DND-41 (cell line): Measurements from ENCODE around the gene FBXO33.
A peak's percentile ranks its signal among the peaks of the same experiment; 100 is the strongest.

ENCODE experiments used
- ATAC-seq: fragments of 200-7000 bp; cut with Tn5 transposase; 3 replicates; pipeline ENCODE4 v1.9.1; 2021; ENCODE audit warnings: low read depth; ENCODE audit not compliant: insufficient read depth
- DNase-seq: peaks from one replicate; pipeline ENCODE4 v3.0.0-alpha.2; 2020
- H2AFZ ChIP-seq: 2 replicates; pipeline ENCODE4 v1.6.0; 2012; ENCODE audit warnings: low read depth, low read length
- H3K27ac ChIP-seq: 2 replicates; pipeline ENCODE4 v1.5.1; 2012; ENCODE audit warnings: low read length, inconsistent platforms
- H3K27me3 ChIP-seq: fragments of 200-600 bp; sonication (generic); 2 replicates; pipeline ENCODE4 v1.6.0; 2012; ENCODE audit warnings: low read length, mild to moderate bottlenecking, inconsistent platforms; ENCODE audit not compliant: insufficient read depth, poor library complexity
- H3K36me3 ChIP-seq: 2 replicates; pipeline ENCODE4 v1.5.1; 2012; ENCODE audit warnings: low read length, inconsistent platforms; ENCODE audit not compliant: insufficient read depth
- H3K4me1 ChIP-seq: 2 replicates; pipeline ENCODE4 v1.5.1; 2012; ENCODE audit warnings: mild to moderate bottlenecking, low read length; ENCODE audit not compliant: insufficient read depth
- H3K4me2 ChIP-seq: 2 replicates; pipeline ENCODE4 v1.6.0; 2012; ENCODE audit warnings: mild to moderate bottlenecking, moderate library complexity, low read length, inconsistent platforms; ENCODE audit not compliant: insufficient read depth
- H3K4me3 ChIP-seq, 2 experiments: fragments of 200-600 bp in 1 of 2; shearing (Covaris generic) in 1 of 2; 2 replicates each; pipeline ENCODE4 v1.5.1; 2012 to 2016; ENCODE audit warnings: inconsistent platforms in 2 of 2, low read length in 2 of 2, mild to moderate bottlenecking in 2 of 2, low read depth in 1 of 2, moderate library complexity in 1 of 2
- H3K79me2 ChIP-seq: 2 replicates; pipeline ENCODE4 v1.6.0; 2012; ENCODE audit warnings: low read length, inconsistent platforms; ENCODE audit not compliant: insufficient read depth
- H3K9ac ChIP-seq: 2 replicates; pipeline ENCODE4 v1.6.0; 2012; ENCODE audit warnings: low read depth, mild to moderate bottlenecking, inconsistent platforms, low read length, moderate library complexity
- H3K9me3 ChIP-seq: 2 replicates; pipeline ENCODE4 v1.5.1; 2012; ENCODE audit warnings: low read length, moderate library complexity, mild to moderate bottlenecking, inconsistent platforms; ENCODE audit not compliant: insufficient read depth, severe bottlenecking
- H4K20me1 ChIP-seq: 2 replicates; pipeline ENCODE4 v1.6.0; 2012; ENCODE audit warnings: low read length; ENCODE audit not compliant: insufficient read depth
- CTCF ChIP-seq: IDR thresholded peaks from 2 replicates; pipeline ENCODE4 v1.5.1; 2012; ENCODE audit warnings: borderline replicate concordance, low read length, moderate library complexity, mild to moderate bottlenecking; ENCODE audit not compliant: poor library complexity, severe bottlenecking; ENCODE audit errors: extremely low read depth
- EZH2 ChIP-seq: IDR thresholded peaks from 3 replicates; pipeline ENCODE4 v1.6.1; 2012; ENCODE audit warnings: borderline replicate concordance, low read depth, mild to moderate bottlenecking, moderate library complexity, low read length, inconsistent platforms; ENCODE audit not compliant: severe bottlenecking

The FBXO33 gene

GRCh38 chr14:39440975-39441374 lies 8.7 kb upstream of the FBXO33 start:
- no peak for DNase-seq
- Histone ChIP-seq H3K27me3 (no peaks in the 10 kb centered on the region), H2AFZ (no peak overlapping the region), H4K20me1 (no peaks in the 10 kb centered on the region), H3K36me3 (no peaks in the 10 kb centered on the region), H3K79me2 (no peaks in the 10 kb centered on the region), H3K9me3 (peaks cover 19% of the 10 kb centered on the region), H3K4me3 (no peak overlapping the region), H3K9ac (no peak overlapping the region), H3K4me2 (no peak overlapping the region), H3K4me1 (no peaks in the 10 kb centered on the region), H3K27ac (no peak overlapping the region)
- TF ChIP-seq EZH2 (no peak), CTCF (no peak)
- no peak for ATAC-seq

GRCh38 chr14:39435241-39435640 lies 3.0 kb upstream of the FBXO33 start:
- Histone ChIP-seq H2AFZ (no peak overlapping the region), H3K27me3 (no peaks in the 10 kb centered on the region), H3K36me3 (peaks cover 3% of the 10 kb centered on the region; the same call in 1 of the 2 replicates), H3K4me3 (no peak overlapping the region), H3K4me2 (no peak overlapping the region), H3K79me2 (peaks cover 15% of the 10 kb centered on the region), H3K9ac (no peak overlapping the region), H3K27ac (no peak overlapping the region), H3K9me3 (no peaks in the 10 kb centered on the region), H4K20me1 (peaks cover 14% of the 10 kb centered on the region), H3K4me1 (peaks cover 20% of the 10 kb centered on the region)
- DNase-seq, result no peak
- ATAC-seq, result no peak
- no peak for TF ChIP-seq CTCF
- no peak for TF ChIP-seq EZH2

GRCh38 chr14:39434401-39434800 lies 2.2 kb upstream of the FBXO33 start:
- peaks cover 21% of the 10 kb centered on the region for H4K20me1 ChIP-seq
- H3K4me1 ChIP-seq, result peaks cover 29% of the 10 kb centered on the region
- H3K36me3 ChIP-seq, result peaks cover 3% of the 10 kb centered on the region
- ATAC-seq (no peak), DNase-seq (no peak)
- H3K4me3 ChIP-seq, result no peak overlapping the region
- peaks cover 24% of the 10 kb centered on the region for H3K79me2 ChIP-seq
- TF ChIP-seq CTCF, result no peak
- no peak overlapping the region for H3K27ac ChIP-seq
- H3K27me3 ChIP-seq, result no peaks in the 10 kb centered on the region
- H3K9me3 ChIP-seq, result no peaks in the 10 kb centered on the region
- no peak overlapping the region for H3K4me2 ChIP-seq
- H3K9ac ChIP-seq, result no peak overlapping the region
- no peak overlapping the region for H2AFZ ChIP-seq

GRCh38 chr14:39433452-39433813 lies 1.2 kb upstream of the FBXO33 start:
- Histone ChIP-seq H3K4me2 (peak overlapping the region; percentile 79), H3K9ac (peak overlapping the region; percentile 77), H3K27me3 (no peaks in the 10 kb centered on the region), H4K20me1 (peaks cover 21% of the 10 kb centered on the region), H3K79me2 (peaks cover 33% of the 10 kb centered on the region), H3K27ac (no peak overlapping the region; the same call in 1 of the 2 replicates), H3K4me3 (peak overlapping the region; percentile 62 to 82; a peak in 3 of 4 replicates), H3K36me3 (peaks cover 3% of the 10 kb centered on the region), H3K9me3 (no peaks in the 10 kb centered on the region), H3K4me1 (peaks cover 38% of the 10 kb centered on the region), H2AFZ (peak overlapping the region; percentile 88)
- no peak for ATAC-seq
- no peak for DNase-seq
- TF ChIP-seq EZH2 (no peak), CTCF (no peak)
